HepG2 (cell line): ENCODE results near the gene SCYL1. TPM values are rescaled to one million over a fixed set of nuclear protein-coding genes. Genes with fewer than 3 reads are reported as not detected.

Experiments used
- BCL6 ChIP-seq: IDR thresholded peaks from 2 replicates; pipeline ENCODE4 v1.6.1; 2016; ENCODE audit warnings: missing genetic modification reagents, missing compliant biosample characterization
- GPBP1L1 ChIP-seq: sonication (generic); formaldehyde crosslinking; IDR thresholded peaks from 2 replicates; pipeline ENCODE4 v1.5.0; 2020; ENCODE audit warnings: mild to moderate bottlenecking, missing genetic modification reagents
- HMGXB3 ChIP-seq: sonication (generic); formaldehyde crosslinking; IDR thresholded peaks from 2 replicates; pipeline ENCODE4 v1.4.0; 2020; ENCODE audit warnings: missing genetic modification reagents, borderline replicate concordance
- IRF9 ChIP-seq: sonication (generic); formaldehyde crosslinking; IDR thresholded peaks from 2 replicates; pipeline ENCODE4 v1.8.0; 2022; ENCODE audit warnings: missing genetic modification reagents, mild to moderate bottlenecking, borderline replicate concordance
- MIER3 ChIP-seq: IDR thresholded peaks from 2 replicates; pipeline ENCODE4 v1.6.1; 2016; ENCODE audit warnings: missing compliant biosample characterization, borderline replicate concordance
- MTF1 ChIP-seq: sonication (generic); formaldehyde crosslinking; IDR thresholded peaks from 2 replicates; pipeline ENCODE4 v1.5.0; 2020; ENCODE audit warnings: missing genetic modification reagents
- POLR2AphosphoS5 ChIP-seq: IDR thresholded peaks from 2 replicates; pipeline ENCODE4 v1.6.1; 2012; ENCODE audit warnings: low read depth, low read length
- RBFOX2 ChIP-seq: fragments of 200-400 bp; formaldehyde crosslinking; IDR thresholded peaks from 2 replicates; pipeline ENCODE4 v1.6.1; 2017; ENCODE audit warnings: low read depth, mild to moderate bottlenecking, low read length
- SATB2 ChIP-seq: sonication (generic); formaldehyde crosslinking; IDR thresholded peaks from 2 replicates; pipeline ENCODE4 v1.5.0; 2020; ENCODE audit warnings: missing genetic modification reagents
- SOX13 ChIP-seq, 3 experiments: fragments of 450-650 bp in 1 of 3; sonication (generic) in 1 of 3; formaldehyde crosslinking in 1 of 3; IDR thresholded peaks in 2 of 3; conservative IDR thresholded peaks in 1 of 3; 2 replicates each; pipeline versions ENCODE4 v1.5.0 to v1.6.1; 2016 to 2020; ENCODE audit warnings: antibody characterized with exemption in 1 of 3, mild to moderate bottlenecking in 1 of 3, missing compliant biosample characterization in 1 of 3, missing genetic modification reagents in 1 of 3, moderate library complexity in 1 of 3
- TBL1XR1 ChIP-seq: fragments of 150-350 bp; IDR thresholded peaks from 2 replicates; pipeline ENCODE4 v1.6.1; 2014; ENCODE audit warnings: borderline replicate concordance, low read length; ENCODE audit not compliant: partially characterized antibody
- ZBTB49 ChIP-seq: sonication (generic); formaldehyde crosslinking; IDR thresholded peaks from 2 replicates; pipeline ENCODE4 v1.4.0; 2020; ENCODE audit warnings: missing genetic modification reagents, borderline replicate concordance
- ZNF281 ChIP-seq: sonication (generic); formaldehyde crosslinking; IDR thresholded peaks from 2 replicates; pipeline ENCODE4 v1.4.0; 2020; ENCODE audit warnings: missing genetic modification reagents, borderline replicate concordance
- polyA plus RNA-seq, 8 experiments: library from polyadenylated mRNA; depleted of rRNA in 3 of 8; stranded (reverse) in 7 of 8; unstranded in 1 of 8; fragments of >200 nt; fragmentation: Illumina TruSeq in 4 of 8; extraction: Trizol in 4 of 8; gene quantifications; 2 replicates each; pipeline versions ENCODE4 v1.2.1 to v1.2.3, GENCODE V29; 2011 to 2016; ENCODE audit warnings: low read depth in 4 of 8, missing spikeins in 1 of 8, mixed read lengths in 1 of 8; ENCODE audit not compliant: insufficient read depth in 1 of 8
- total RNA-seq, 5 experiments: library from RNA; depleted of rRNA; stranded (reverse); fragments of >200 nt; fragmentation: Illumina TruSeq; extraction: Trizol; gene quantifications; 2 replicates each; pipeline ENCODE4 v1.2.3, GENCODE V29; 2016; ENCODE audit warnings: low read depth in 1 of 5

Gene SCYL1
- total and polyA plus RNA-seq, 2 of the 13 experiments (the other 11 are each of a cell fraction or from before 2014, with no cell fraction given), result 65.9 to 103 TPM

- TF ChIP-seq ZBTB49 (CRISPR knock-in tag) (no peak), TBL1XR1 (peak; percentile 90), HMGXB3 (peak; percentile 94), IRF9 (CRISPR knock-in tag) (peak; percentile 55; the same call in 1 of the 2 replicates), SOX13 (IDR thresholded peaks at IDR 0.05) (peak; percentile 78; the same call in 1 of the 2 replicates), SOX13 (CRISPR knock-in tag; conservative IDR thresholded peaks at IDR 0.05 in 1 of 2, IDR thresholded peaks at IDR 0.05 in 1 of 2) (peak; percentile 47 to 80; a peak in 3 of 4 replicates), MIER3 (CRISPR knock-in tag) (peak; percentile 81; the same call in 1 of the 2 replicates), SATB2 (CRISPR knock-in tag) (no peak), MTF1 (CRISPR knock-in tag) (0 out of 2 replicates have a peak, but pooled peaks have one; percentile 11), GPBP1L1 (CRISPR knock-in tag) (no peak), BCL6 (peak; percentile 62), POLR2AphosphoS5 (peak; percentile 100), ZNF281 (CRISPR knock-in tag) (peak; percentile 90), RBFOX2 (peak; percentile 41; the same call in 1 of the 2 replicates)
These were observed 25.7 kb upstream of the SCYL1 start, which contains the start of gene MALAT1 (continued) for GRCh38 chr11:65498977-65499712.
